DMS 273 (cell line): ENCODE results near the gene GYG2.
"Not testable (repeated sequence)": the region's sequence is repeated elsewhere in the genome, so short reads cannot be mapped to it uniquely, and the experiment has no call there.

Source experiments
- DNase-seq: peaks from one replicate; lab custom pipeline; 2025; ENCODE audit not compliant: unreplicated experiment; lab: John Stamatoyannopoulos, UW

Gene GYG2

GRCh38 chrX:2898846-2899512, 70.2 kb downstream of the GYG2 start:
- DNase-seq = no peak

- DNase-seq = peak; percentile 37
Measured at GRCh38 chrX:2901367-2902036, 72.8 kb downstream of the GYG2 start.

- DNase-seq = no peak
Measured at GRCh38 chrX:2902841-2903240, 74.1 kb downstream of the GYG2 start.

- DNase-seq = no peak
Measured at GRCh38 chrX:2903366-2903765, 74.6 kb downstream of the GYG2 start.

GRCh38 chrX:2907295-2907694, 78.6 kb downstream of the GYG2 start:
- no peak for DNase-seq

GRCh38 chrX:2908125-2908685, 79.5 kb downstream of the GYG2 start:
- no peak for DNase-seq

- no peak for DNase-seq
Measured at GRCh38 chrX:2910109-2910508, 81.4 kb downstream of the GYG2 start.

- peak; percentile 30 for DNase-seq
Measured at GRCh38 chrX:2913118-2913517, 84.4 kb downstream of the GYG2 start.

GRCh38 chrX:2917767-2918166, 89.0 kb downstream of the GYG2 start:
- DNase-seq = no peak

GRCh38 chrX:2921193-2921592, 92.5 kb downstream of the GYG2 start:
- no peak for DNase-seq

- DNase-seq = no peak
Measured at GRCh38 chrX:2921750-2922149, 93.0 kb downstream of the GYG2 start.

GRCh38 chrX:2924151-2924550, 95.4 kb downstream of the GYG2 start:
- no peak for DNase-seq

- not testable (repeated sequence) for DNase-seq
Measured at GRCh38 chrX:2926255-2926654, 97.5 kb downstream of the GYG2 start.

- DNase-seq = no peak
Measured at GRCh38 chrX:2926664-2927275, 98.0 kb downstream of the GYG2 start.

- no peak for DNase-seq
Measured at GRCh38 chrX:2928191-2928582, 99.5 kb downstream of the GYG2 start.

GRCh38 chrX:2928583-2929434, 100.1 kb downstream of the GYG2 start, which contains the start of gene ARSD:
ARSD (minus strand) TSS chrX:2929339; CDS start chrX:2929275, 64 bp downstream.
- DNase-seq = peak; percentile 85

- no peak for DNase-seq
Measured at GRCh38 chrX:2931155-2931554, 102.4 kb downstream of the GYG2 start.

GRCh38 chrX:2931612-2932011, 102.9 kb downstream of the GYG2 start:
- DNase-seq = no peak
